ENCODE measurements around the gene ZNF12.

The ZNF12 gene

DNA sequence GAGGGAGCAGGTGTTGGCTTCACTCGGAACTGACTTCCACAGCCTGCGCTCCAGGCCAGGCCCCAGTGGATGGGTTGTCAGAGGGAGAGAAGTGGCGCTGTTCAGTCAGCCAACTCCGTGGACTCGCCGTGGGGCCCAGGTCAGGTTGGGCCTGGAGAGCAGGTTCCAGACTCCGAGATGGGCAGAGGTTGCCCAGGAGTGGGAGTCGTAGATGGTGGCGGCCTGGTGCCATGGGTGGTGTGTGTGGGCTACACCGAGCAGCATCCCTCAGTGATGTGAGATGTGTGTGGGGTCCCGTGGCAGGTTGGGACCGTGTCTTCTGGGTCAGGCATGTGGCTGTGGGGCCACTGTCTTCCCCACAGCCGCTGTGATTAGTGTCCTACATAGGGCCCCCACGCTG lies 59.2 kb downstream of the ZNF12 start:
- no peak for DNase-seq (ENCODE audit: low spot score)

DNA sequence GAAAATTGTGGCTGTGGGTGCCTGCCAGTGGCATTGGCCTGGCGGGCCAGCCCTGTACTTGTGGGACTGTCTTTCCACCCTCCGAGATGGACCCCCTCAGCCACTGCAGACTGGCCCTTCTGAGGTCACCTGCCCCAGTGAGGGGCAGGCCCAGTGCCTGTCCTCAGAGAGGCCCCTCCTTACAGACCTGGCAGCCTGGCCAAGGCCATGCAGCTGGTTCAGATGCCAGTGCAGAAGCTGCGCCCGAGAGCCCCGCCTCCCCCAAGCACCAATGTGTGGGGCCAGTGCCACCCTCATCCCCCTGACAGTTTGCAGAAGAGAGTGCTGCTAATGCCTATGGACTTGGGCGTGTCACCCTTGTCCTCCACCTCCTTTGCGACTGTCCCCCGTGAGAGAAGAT lies 59.7 kb downstream of the ZNF12 start:
- DNase-seq (ENCODE audit: low spot score) = no peak

DNA sequence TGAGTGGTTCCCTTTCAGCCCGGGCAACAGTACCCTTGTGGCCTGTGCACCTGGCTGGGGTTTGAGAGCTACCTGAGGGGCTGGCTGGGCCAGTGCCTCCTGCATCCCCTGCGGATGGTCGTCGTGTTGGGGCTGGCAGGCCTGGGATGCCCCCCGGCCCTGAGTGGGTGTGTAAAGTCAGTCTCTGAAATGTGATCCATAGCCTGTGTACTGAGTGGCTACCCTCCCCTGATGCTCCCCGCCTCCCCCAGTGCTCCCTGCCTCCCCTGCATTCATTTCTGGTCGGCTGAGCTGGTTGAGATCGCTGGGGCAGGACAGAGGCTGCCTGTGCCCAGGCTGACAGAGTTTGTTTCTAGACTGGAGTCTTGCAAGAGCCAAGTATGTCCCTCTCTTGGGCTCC lies 60.3 kb downstream of the ZNF12 start:
- DNase-seq (ENCODE audit: low spot score) = no peak

DNA sequence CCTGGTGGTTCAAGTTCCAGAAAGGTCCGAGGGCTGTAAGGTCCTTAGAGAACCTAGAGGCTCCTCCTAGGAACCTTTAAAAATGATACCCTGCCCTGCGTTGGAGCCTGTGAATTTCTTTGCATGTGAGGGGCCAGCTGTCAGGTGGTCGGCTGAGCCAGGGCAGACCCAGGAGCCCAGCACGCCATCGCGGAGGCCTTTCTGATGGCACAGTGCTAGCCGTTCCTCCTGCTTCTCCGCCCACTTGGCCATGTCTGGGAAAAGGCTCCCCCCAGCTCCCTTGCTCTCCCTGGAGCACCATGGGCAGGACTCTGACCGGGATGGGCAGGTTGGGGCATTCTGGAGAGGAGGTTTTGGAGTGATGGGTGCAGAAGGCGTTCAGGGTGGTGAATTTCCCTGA lies 62.0 kb downstream of the ZNF12 start:
- DNase-seq (ENCODE audit: low spot score) = no peak

DNA sequence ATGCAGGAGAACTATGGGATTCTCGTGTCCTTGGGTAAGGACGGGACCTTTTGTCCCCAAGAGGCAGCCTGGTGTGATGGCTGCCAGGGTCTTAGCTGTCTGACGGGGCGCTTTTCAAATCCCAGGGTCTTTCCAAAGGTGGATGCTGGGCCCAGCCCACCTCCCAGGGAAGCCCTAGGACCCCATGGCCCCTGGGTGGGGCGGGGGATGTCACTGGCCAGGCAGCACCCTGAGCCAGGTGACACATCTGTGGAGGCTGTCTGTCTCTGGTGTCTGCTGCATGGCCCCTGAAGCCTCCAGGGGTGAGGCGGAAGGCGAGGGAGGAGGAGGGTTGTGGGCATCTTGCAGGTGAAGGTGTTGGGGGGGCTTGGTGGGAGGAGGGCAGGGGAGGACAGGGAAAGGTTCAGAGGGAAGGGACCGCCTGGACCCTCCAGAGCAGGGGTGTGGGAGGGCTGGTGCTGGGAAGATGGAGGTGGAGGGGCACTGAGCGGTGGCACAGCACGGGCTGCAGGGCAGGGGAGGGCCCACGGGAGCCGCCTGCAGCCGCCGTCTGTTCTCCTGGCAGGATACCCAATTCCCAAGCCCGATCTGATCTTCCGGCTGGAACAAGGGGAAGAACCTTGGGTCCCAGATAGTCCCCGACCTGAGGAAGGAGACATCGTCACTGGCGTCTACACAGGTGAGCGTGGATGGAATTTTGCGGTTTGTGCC lies 62.7 kb downstream of the ZNF12 start:
- no peak for DNase-seq (ENCODE audit: low spot score)

DNA sequence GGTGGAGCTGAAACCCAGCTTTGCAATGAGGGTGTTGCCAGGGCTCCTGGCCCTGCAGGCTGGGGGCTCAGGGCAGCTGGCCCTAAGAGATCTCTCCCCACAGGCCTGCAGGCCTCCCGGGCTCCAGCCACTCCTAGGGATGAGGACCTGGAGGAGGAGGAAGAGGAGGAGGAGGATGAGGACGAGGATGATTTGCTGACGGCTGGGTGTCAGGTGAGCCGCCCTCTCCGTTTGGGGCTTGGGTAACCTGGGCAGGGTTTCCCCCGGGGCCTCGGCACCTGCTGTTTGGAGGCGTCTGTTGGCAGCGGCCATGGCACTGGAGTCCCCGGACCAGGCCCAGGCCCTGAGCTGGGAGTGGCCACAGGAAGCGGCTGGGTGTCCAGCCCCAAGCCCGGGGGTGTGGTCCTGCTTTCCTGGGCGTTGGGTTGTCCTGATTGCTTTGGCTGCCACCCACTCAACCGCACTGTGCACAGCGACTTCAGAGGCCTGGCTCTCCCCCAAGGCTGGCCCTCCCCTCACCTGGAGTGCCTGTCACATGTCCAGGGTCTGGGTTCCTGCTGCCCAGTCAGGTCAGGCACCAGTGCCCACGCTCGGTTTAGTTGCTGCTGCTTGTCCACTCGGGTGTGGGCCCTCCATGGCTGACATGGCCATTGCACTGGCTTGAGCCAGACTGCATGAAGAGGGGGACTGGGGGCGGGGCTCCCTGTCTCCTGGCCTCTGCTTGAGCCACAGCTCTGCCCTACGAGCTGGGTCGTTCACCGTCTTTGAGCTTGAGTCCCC lies 63.7 kb downstream of the ZNF12 start:
- no peak for DNase-seq (ENCODE audit: low spot score)

DNA sequence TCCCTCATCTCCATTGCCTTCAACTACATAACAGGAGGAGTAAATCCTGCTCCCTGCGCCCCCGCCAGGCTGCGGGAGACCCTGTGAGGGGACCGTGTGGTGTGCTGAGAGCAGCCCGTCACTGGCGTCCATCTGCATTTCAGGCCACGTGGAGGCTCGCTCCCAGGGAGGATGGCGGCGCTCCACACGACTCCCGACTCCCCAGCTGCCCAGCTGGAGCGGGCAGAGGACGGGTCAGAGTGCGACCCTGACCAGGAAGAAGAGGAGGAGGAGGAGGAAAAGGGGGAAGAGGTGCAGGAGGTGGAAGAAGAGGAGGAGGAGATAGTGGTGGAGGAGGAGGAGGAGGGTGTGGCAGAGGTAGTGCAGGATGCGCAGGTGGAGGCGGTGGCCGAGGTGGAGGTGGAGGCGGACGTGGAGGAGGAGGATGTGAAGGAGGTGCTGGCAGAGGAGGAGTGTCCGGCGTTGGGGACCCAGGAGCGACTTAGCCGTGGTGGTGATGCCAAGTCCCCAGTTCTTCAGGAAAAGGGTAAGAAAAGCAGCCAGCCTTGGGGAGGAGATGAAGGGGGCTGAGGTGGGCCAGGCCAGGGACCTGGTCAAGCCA lies 64.4 kb downstream of the ZNF12 start:
- DNase-seq (ENCODE audit: low spot score) = no peak

DNA sequence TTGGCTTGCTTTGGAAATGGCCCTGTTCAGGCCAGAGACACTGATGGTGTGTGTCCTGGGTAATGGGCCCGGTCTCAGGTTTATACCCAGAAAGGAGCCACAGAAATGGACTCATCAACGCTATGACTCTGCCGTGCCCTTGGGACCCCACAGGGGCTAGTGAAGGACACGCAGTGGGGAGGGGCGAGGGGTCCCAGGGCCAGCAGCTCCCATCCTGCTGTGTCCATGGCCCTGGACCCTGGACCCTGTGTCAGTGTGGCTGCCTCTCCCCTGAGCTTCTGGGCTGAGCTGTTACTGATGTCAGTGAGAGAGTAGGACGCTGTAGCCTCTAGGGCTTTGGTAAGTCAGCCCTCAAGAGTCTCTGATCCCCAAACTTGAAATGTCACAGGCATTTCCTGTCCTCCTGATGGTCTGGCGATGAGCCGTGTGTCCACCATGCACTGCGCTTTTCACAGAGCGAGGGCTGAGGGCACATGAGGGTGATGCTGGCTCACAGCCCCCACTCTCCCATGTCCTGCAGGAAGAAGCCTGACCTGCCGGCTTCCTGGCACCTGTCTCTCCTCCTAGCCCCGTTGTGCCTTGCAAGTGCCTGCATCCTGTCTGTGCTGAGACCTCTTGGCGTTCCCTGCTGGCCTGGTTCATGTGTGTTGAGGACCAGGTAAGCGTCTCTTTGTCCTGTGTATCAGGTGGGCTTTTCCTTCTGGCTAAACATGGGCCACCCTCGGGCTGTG lies 65.3 kb downstream of the ZNF12 start:
- DNase-seq (ENCODE audit: low spot score) = no peak

DNA sequence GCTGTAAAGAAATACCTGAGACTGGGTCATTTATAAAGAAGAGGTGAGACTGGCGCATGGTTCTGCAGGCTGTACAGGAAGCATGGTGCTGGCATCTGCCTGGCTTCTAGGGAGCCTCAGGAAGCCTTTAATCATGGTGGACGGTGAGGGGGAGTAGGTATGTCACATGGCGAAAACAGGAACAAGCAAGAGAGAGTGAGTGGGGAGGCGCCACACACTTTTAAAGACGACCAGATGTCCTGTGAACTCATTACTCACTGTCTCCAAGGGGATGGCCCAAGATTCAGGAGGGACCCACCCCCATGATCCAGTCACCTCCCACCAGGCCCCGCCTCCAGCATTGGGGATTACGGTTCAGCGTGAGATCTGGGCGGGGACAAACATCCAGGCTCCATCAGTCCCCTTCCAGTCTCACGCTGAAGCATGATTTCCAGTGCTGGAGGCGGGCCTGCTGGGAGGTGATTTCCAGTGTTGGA lies 66.5 kb downstream of the ZNF12 start:
- no peak for DNase-seq (ENCODE audit: low spot score)

DNA sequence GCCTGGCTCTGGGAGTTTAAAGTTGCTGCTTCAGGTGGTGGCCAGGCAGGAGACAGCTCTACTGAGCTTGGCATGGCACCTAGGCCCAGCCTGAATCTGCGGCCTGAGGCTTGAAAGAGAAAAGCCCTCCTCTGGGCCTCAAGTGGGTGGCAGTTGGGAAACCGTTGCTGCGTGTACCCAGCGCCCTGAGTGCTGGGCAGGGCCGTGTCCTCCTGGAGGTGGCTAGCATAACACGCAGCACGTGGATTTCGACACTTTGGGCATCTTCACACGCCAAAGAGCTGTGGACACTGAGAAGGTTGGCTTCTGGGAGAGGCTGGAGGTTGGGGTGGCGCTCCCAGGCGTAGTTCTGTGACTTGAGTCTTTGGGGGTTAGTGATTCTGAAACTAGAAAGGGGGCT lies 67.1 kb downstream of the ZNF12 start:
- DNase-seq (ENCODE audit: low spot score) = no peak

DNA sequence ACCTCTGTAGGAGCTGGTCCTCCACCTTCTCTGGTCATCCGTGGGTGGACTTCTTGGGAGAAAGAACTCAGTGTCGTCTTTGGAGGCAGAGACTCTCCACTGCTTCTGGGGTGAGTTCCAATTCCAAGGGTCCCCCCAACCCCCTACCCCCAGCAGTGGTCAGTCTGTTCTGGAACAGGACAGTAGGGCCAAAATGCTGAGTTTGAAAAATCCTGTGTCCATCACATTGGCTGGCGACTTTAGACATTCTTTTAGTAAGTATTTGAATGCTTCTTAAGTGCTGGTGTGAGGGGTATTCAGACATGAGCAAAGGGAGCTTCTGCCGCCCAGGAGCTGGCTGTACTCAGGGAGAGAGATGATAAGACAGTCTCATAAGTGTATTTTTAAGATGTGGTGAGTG lies 67.7 kb downstream of the ZNF12 start:
- DNase-seq (ENCODE audit: low spot score) = no peak
